Choroid plexus epithelial cell (primary cell): ENCODE results near the gene RASGRP3.
A peak's percentile ranks its signal among the peaks of the same experiment; 100 is the strongest.

ENCODE experiments used
- DNase-seq: peaks from one replicate; pipeline ENCODE4 v3.0.0-alpha.2; 2010; ENCODE audit warnings: low read depth
- H3K4me3 ChIP-seq: 2 replicates; pipeline ENCODE4 v1.5.1; 2011; ENCODE audit warnings: low read depth, mild to moderate bottlenecking, control low read depth, low read length, moderate library complexity
- TF ChIP-seq, protein P1 (sequence below): conservative IDR thresholded peaks from 2 replicates; pipeline ENCODE4 v1.5.1; 2011; ENCODE audit warnings: low read depth, mild to moderate bottlenecking, control low read depth, inconsistent platforms, low read length, moderate library complexity

Gene RASGRP3

GRCh38 chr2:33530690-33531548 lies 54.5 kb downstream of the RASGRP3 start:
- H3K4me3 ChIP-seq = no peak overlapping the region
- no peak for DNase-seq
- TF ChIP-seq, protein P1, sequence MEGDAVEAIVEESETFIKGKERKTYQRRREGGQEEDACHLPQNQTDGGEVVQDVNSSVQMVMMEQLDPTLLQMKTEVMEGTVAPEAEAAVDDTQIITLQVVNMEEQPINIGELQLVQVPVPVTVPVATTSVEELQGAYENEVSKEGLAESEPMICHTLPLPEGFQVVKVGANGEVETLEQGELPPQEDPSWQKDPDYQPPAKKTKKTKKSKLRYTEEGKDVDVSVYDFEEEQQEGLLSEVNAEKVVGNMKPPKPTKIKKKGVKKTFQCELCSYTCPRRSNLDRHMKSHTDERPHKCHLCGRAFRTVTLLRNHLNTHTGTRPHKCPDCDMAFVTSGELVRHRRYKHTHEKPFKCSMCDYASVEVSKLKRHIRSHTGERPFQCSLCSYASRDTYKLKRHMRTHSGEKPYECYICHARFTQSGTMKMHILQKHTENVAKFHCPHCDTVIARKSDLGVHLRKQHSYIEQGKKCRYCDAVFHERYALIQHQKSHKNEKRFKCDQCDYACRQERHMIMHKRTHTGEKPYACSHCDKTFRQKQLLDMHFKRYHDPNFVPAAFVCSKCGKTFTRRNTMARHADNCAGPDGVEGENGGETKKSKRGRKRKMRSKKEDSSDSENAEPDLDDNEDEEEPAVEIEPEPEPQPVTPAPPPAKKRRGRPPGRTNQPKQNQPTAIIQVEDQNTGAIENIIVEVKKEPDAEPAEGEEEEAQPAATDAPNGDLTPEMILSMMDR = no peak

- DNase-seq = peak; percentile 10
- TF ChIP-seq, protein P1 = no peak
- no peak overlapping the region for H3K4me3 ChIP-seq
These were observed 55.2 kb downstream of the RASGRP3 start for GRCh38 chr2:33531549-33532059.

DNA sequence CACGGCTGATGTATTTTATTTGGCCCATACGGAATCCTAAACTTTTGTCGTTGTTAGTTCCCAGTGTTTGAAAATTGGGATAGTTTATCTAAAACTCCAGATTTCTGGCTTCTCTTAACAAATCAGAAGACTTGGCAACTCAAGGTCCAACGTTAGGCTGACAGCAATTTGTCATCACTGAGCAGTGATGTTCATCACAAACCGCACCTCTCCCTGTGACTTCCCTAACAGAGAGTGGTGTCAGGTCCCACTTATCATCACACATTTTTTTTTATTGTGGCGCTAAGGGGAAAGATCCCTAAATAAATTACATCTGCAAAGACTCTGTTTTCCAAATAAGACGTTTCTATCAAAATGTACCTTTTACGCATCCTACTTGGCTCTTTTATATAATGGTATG lies 55.7 kb downstream of the RASGRP3 start:
- no peak overlapping the region for H3K4me3 ChIP-seq
- TF ChIP-seq, protein P1 = no peak
- DNase-seq = no peak

- TF ChIP-seq, protein P1 = no peak
- no peak overlapping the region for H3K4me3 ChIP-seq
- no peak for DNase-seq
These were observed 56.5 kb downstream of the RASGRP3 start for GRCh38 chr2:33532966-33533365.

- TF ChIP-seq, protein P1 = no peak
- no peak for DNase-seq
- no peak overlapping the region for H3K4me3 ChIP-seq
These were observed 59.0 kb downstream of the RASGRP3 start for GRCh38 chr2:33535421-33535820.

GRCh38 chr2:33541243-33541642 lies 64.8 kb downstream of the RASGRP3 start:
- DNase-seq = no peak
- TF ChIP-seq, protein P1 = no peak

DNA sequence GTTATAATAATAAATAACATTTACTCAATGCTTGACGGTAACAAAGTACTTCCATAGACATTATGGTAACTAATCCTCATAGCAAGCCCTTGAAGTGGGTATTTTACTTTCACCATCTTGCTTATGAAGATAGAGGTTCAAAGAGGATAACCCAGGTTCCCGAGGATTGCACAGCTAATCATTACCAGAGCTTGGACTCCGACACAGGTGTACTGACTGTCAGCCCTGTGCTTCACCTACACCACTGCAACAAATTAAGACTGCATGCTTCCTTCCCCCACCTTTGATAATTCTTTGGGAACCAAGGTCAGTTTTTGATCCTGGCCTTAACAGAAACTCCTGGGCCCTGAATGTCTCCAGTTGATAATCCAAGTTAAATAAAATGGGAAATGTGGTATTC lies 73.8 kb downstream of the RASGRP3 start:
- TF ChIP-seq, protein P1 = no peak
- H3K4me3 ChIP-seq = no peak overlapping the region
- no peak for DNase-seq

More at GRCh38 chr2:33541243-33541642, 64.8 kb downstream of the RASGRP3 start:
- H3K4me3 ChIP-seq = no peak overlapping the region
